H9 (cell line): ENCODE measurements around the gene ZNRF3. TPM values are rescaled to one million over a fixed set of nuclear protein-coding genes. Genes with fewer than 3 reads are reported as not detected.
A peak's percentile ranks its signal among the peaks of the same experiment; 100 is the strongest.

Experiments
- DNase-seq: peaks from one replicate; pipeline ENCODE4 v3.0.0-alpha.2; 2017
- H2AFZ ChIP-seq: one replicate; pipeline ENCODE4 v1.6.1; 2013; ENCODE audit warnings: mild to moderate bottlenecking, low read length, control low read depth, moderate library complexity
- H2AK5ac ChIP-seq: 2 replicates; pipeline ENCODE4 v1.6.1; 2013; ENCODE audit warnings: low read length, control low read depth, mixed read lengths; ENCODE audit not compliant: insufficient read length
- H2BK120ac ChIP-seq: one replicate; pipeline ENCODE4 v1.6.1; 2013; ENCODE audit warnings: low read depth, mild to moderate bottlenecking, low read length, control low read depth, inconsistent platforms; ENCODE audit not compliant: poor library complexity, severe bottlenecking
- H2BK12ac ChIP-seq: 2 replicates; pipeline ENCODE4 v1.6.1; 2013; ENCODE audit warnings: low read length, control low read depth, mixed read lengths, low read depth; ENCODE audit not compliant: insufficient read length
- H2BK15ac ChIP-seq: 2 replicates; pipeline ENCODE4 v1.6.1; 2013; ENCODE audit warnings: low read depth, low read length, control low read depth
- H2BK20ac ChIP-seq: one replicate; pipeline ENCODE4 v1.6.1; 2013; ENCODE audit warnings: low read depth, mild to moderate bottlenecking, low read length, control low read depth, inconsistent platforms; ENCODE audit not compliant: poor library complexity, severe bottlenecking
- H2BK5ac ChIP-seq: 2 replicates; pipeline ENCODE4 v1.6.1; 2013; ENCODE audit warnings: low read length, control low read depth, mixed read lengths; ENCODE audit not compliant: insufficient read length
- H3K14ac ChIP-seq: 2 replicates; pipeline ENCODE4 v1.6.1; 2013; ENCODE audit warnings: low read length, control low read depth; ENCODE audit not compliant: insufficient read depth
- H3K18ac ChIP-seq: 2 replicates; pipeline ENCODE4 v1.6.1; 2013; ENCODE audit warnings: low read depth, mild to moderate bottlenecking, mixed read lengths, low read length, control low read depth; ENCODE audit not compliant: insufficient read length
- H3K23ac ChIP-seq: 2 replicates; pipeline ENCODE4 v1.6.1; 2013; ENCODE audit warnings: low read length, control low read depth, mixed read lengths, low read depth; ENCODE audit not compliant: insufficient read length
- H3K23me2 ChIP-seq: 2 replicates; pipeline ENCODE4 v1.6.1; 2013; ENCODE audit warnings: low read depth, mild to moderate bottlenecking, mixed read lengths, low read length, control low read depth; ENCODE audit not compliant: insufficient read length, poor library complexity, severe bottlenecking
- H3K27ac ChIP-seq: 2 replicates; pipeline ENCODE4 v1.5.1; 2013; ENCODE audit warnings: low read length, control low read depth, mixed read lengths, low read depth; ENCODE audit not compliant: insufficient read length
- H3K27me3 ChIP-seq: 2 replicates; pipeline ENCODE4 v1.6.1; 2013; ENCODE audit warnings: low read length, control low read depth, inconsistent platforms; ENCODE audit not compliant: insufficient read depth
- H3K4ac ChIP-seq: 2 replicates; pipeline ENCODE4 v1.6.1; 2013; ENCODE audit warnings: low read depth, mild to moderate bottlenecking, control low read depth, inconsistent platforms, low read length, moderate library complexity
- H3K4me1 ChIP-seq: 2 replicates; pipeline ENCODE4 v1.6.1; 2013; ENCODE audit warnings: low read length, control low read depth, inconsistent platforms; ENCODE audit not compliant: insufficient read depth
- H3K4me2 ChIP-seq: 2 replicates; pipeline ENCODE4 v1.6.1; 2013; ENCODE audit warnings: low read length, control low read depth, mixed read lengths; ENCODE audit not compliant: insufficient read length, insufficient read depth
- H3K56ac ChIP-seq: 2 replicates; pipeline ENCODE4 v1.6.1; 2013; ENCODE audit warnings: low read depth, mild to moderate bottlenecking, mixed read lengths, low read length, control low read depth; ENCODE audit not compliant: insufficient read length
- H3K79me1 ChIP-seq: 2 replicates; pipeline ENCODE4 v1.6.1; 2013; ENCODE audit warnings: low read depth, mild to moderate bottlenecking, moderate library complexity, low read length, control low read depth, inconsistent platforms; ENCODE audit not compliant: insufficient read depth, poor library complexity, severe bottlenecking
- H3K79me2 ChIP-seq: 2 replicates; pipeline ENCODE4 v1.6.1; 2013; ENCODE audit warnings: low read length, control low read depth, inconsistent platforms; ENCODE audit not compliant: insufficient read depth
- H3K9ac ChIP-seq: 2 replicates; pipeline ENCODE4 v1.6.1; 2013; ENCODE audit warnings: low read length, control low read depth, mixed read lengths; ENCODE audit not compliant: insufficient read length; ENCODE audit errors: extremely low read depth
- H3K9me3 ChIP-seq: one replicate; pipeline ENCODE4 v1.6.1; 2013; ENCODE audit warnings: low read depth, low read length, inconsistent platforms; ENCODE audit not compliant: control insufficient read depth
- H3T11ph ChIP-seq: one replicate; pipeline ENCODE4 v1.6.1; 2013; ENCODE audit warnings: mild to moderate bottlenecking, low read length, control low read depth, inconsistent platforms
- H4K20me1 ChIP-seq: one replicate; pipeline ENCODE4 v1.6.1; 2013; ENCODE audit not compliant: control insufficient read depth, insufficient read length, insufficient read depth
- H4K5ac ChIP-seq: 2 replicates; pipeline ENCODE4 v1.6.1; 2013; ENCODE audit warnings: low read depth, mild to moderate bottlenecking, mixed read lengths, low read length, control low read depth; ENCODE audit not compliant: insufficient read length
- H4K8ac ChIP-seq: replicated peaks from 2 replicates; pipeline ENCODE4 v1.6.1; 2013; ENCODE audit warnings: low read length, control low read depth, mixed read lengths, low read depth; ENCODE audit not compliant: insufficient read length
- H4K91ac ChIP-seq: 2 replicates; pipeline ENCODE4 v1.6.1; 2013; ENCODE audit warnings: low read depth, mild to moderate bottlenecking, moderate library complexity, mixed read lengths, low read length, control low read depth; ENCODE audit not compliant: insufficient read length
- H3K27ac Mint-ChIP-seq, 3 experiments: 2 replicates in 2 of 3; 3 replicates in 1 of 3; pipeline ENCODE4 v1.8.0; 2020 to 2021; ENCODE audit warnings: mixed read lengths in 3 of 3, mild to moderate bottlenecking in 1 of 3, moderate library complexity in 1 of 3
- H3K27me3 Mint-ChIP-seq: 2 replicates; pipeline ENCODE4 v1.8.0; 2021; ENCODE audit warnings: low read depth, mild to moderate bottlenecking, moderate library complexity, mixed read lengths
- H3K36me3 Mint-ChIP-seq, 3 experiments: 2 replicates in 2 of 3; 3 replicates in 1 of 3; pipeline ENCODE4 v1.8.0; 2020 to 2021; ENCODE audit warnings: low read depth in 3 of 3, mixed read lengths in 3 of 3; ENCODE audit not compliant: insufficient read depth in 1 of 3
- H3K4me1 Mint-ChIP-seq, 2 experiments: 2 replicates each; pipeline ENCODE4 v1.8.0; 2020; ENCODE audit warnings: mixed read lengths in 2 of 2
- H3K4me3 Mint-ChIP-seq, 2 experiments: 2 replicates in 1 of 2; 3 replicates in 1 of 2; pipeline ENCODE4 v1.8.0; 2020 to 2021; ENCODE audit warnings: mild to moderate bottlenecking in 2 of 2, mixed read lengths in 2 of 2, moderate library complexity in 1 of 2
- H3K9me3 Mint-ChIP-seq, 2 experiments: 2 replicates in 1 of 2; 3 replicates in 1 of 2; pipeline ENCODE4 v1.8.0; 2020; ENCODE audit warnings: mild to moderate bottlenecking in 2 of 2, mixed read lengths in 2 of 2, moderate library complexity in 1 of 2
- CTCF ChIP-seq: fragments of 200-600 bp; sonication (generic); conservative IDR thresholded peaks from 3 replicates; pipeline ENCODE4 v1.8.0; 2021; ENCODE audit warnings: antibody characterized with exemption, mild to moderate bottlenecking
- WGBS: extraction: QIAGEN DNeasy Blood & Tissue Kit; methylation state at CpG from one replicate; pipeline ENCODE4 v1.1.7; 2013; ENCODE audit warnings: missing lambda C conversion rate, low lambda C conversion rate, mixed read lengths; ENCODE audit not compliant: insufficient read length; ENCODE audit errors: extremely low coverage; 5-methylcytosine and 5-hydroxymethylcytosine counted together
- total RNA-seq: library from RNA; stranded (reverse); gene quantifications from 2 replicates; pipeline ENCODE4 v1.2.1, GENCODE V29; 2021

ZNRF3 gene
- total RNA-seq, 1 experiment from 2014 or later: 20.6 TPM

DNA sequence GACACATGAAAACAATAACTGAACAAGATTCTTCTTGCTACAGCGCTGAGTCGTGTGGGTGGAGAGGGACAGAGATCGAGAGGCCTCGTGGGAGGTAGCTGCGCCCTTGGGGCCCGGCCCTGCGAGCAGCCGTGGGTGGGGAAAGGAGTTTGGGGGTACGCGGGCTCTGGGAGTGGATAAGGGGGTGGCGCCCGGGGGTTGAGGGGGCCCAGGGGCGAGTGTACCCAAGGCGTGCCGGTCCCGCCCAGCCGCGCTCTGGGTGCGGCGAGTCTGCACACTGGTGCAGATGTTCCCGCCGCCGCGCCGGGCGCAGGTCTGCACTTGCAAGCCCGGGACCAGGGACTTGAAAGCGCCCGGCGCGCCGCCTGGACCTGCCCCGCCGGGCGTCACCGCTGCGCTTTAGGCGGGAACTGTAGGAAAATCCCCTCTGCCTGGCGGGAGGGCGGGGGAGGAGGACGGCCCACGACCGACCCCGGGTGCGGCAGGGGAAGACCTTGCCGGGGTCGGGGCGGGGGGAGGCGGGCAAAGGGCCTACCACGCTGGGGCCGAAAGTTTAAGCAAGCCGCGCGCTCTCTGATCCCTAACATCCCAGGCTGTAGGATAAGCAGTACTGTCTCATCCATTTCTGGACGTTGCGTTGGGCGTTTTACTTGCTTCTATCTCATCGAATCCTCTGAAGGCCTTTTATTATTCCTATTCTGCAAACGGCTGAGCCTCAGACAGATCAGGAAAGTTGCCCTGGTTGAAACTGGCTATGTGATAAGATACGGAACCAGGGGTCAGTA, 188.1 kb downstream of the ZNRF3 start:
- WGBS: no CpG with 5 or more reads among the region's 60 CpGs
- H3K79me2 ChIP-seq: no peaks in the 10 kb centered on the region
- H3K9ac ChIP-seq: no peak overlapping the region
- peak overlapping the region; percentile 88 for H2AFZ ChIP-seq
- H2AK5ac ChIP-seq: no peak overlapping the region
- H4K20me1 ChIP-seq: no peaks in the 10 kb centered on the region
- H4K5ac ChIP-seq: no peak overlapping the region
- H3K18ac ChIP-seq: peak overlapping the region; percentile 23
- Mint-ChIP-seq H3K27ac (no peak overlapping the region; a peak in 1 of 7 replicates), H3K36me3 (no peaks in the 10 kb centered on the region), H3K9me3 (no peaks in the 10 kb centered on the region; a peak in 1 of 5 replicates), H3K27me3 (peaks cover 66% of the 10 kb centered on the region), H3K4me1 (peaks cover 21 to 23% of the 10 kb centered on the region in 2 experiments), H3K4me3 (peak overlapping the region; percentile 57 to 77)
- no peaks in the 10 kb centered on the region for H3K9me3 ChIP-seq
- H3K27ac ChIP-seq: no peak overlapping the region
- H2BK15ac ChIP-seq: no peak overlapping the region
- H3K79me1 ChIP-seq: no peaks in the 10 kb centered on the region
- no peak overlapping the region for H4K8ac ChIP-seq
- peak overlapping the region; percentile 64 for H3K4me2 ChIP-seq
- no peak overlapping the region for H3K23ac ChIP-seq
- DNase-seq: peak; percentile 72
- H3K14ac ChIP-seq: no peak overlapping the region
- peaks cover 3% of the 10 kb centered on the region; the same call in 1 of the 2 replicates for H3K4me1 ChIP-seq
- no peak overlapping the region for H3T11ph ChIP-seq
- no peak overlapping the region for H2BK12ac ChIP-seq
- H2BK5ac ChIP-seq: no peak overlapping the region
- H4K91ac ChIP-seq: no peak overlapping the region
- TF ChIP-seq CTCF: no peak
- peaks cover 19% of the 10 kb centered on the region for H3K23me2 ChIP-seq
- no peak overlapping the region for H3K56ac ChIP-seq
- peaks cover 18% of the 10 kb centered on the region; the same call in 1 of the 2 replicates for H3K27me3 ChIP-seq
- H3K4ac ChIP-seq: no peak overlapping the region
- H2BK20ac ChIP-seq: no peak overlapping the region
- no peak overlapping the region for H2BK120ac ChIP-seq
